GM20000 (cell line): Measurements from ENCODE around the gene TSPAN3.

Experiments
- DNase-seq: peaks from one replicate; pipeline ENCODE4 v3.0.0; 2012; ENCODE audit warnings: low spot score
- TF ChIP-seq, protein P1 (sequence below): IDR thresholded peaks from 2 replicates; pipeline ENCODE4 v1.5.1; 2012; ENCODE audit warnings: mild to moderate bottlenecking, control low read depth; ENCODE audit errors: extremely low read depth, missing control alignments

The TSPAN3 gene

DNA sequence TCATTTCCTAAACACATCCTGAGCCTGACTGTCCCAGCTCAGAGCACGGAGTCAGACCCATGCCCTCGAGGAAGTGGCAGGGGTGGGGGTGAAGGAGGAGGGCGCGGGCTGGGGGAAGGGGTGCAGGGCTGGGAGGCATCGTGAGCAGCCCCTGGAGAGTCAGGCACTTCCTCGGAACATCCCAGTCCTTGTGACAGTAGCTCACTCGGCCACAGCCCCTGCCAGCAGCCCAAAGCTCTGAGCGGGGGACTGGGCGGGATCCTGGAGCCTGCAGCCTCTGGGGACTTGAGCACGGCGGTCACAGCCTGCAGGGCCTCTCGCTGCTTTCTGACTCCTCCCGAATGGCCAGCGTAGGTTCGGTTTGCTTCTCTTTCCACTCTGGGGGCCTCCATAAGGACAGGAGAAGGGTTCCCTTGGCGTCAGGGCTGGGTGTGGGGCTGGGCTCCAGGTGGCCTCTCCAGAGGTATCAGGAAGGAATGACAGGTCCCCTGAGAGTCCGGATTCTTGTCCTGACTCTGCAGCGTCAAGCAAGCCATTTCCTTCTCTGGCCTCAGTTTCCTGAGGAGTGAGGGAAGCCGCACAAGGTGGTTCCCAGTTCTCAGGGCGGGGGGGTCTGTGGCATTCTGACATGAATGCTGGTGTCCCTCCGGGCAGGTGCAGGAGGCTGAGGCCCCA, 55.1 kb downstream of the TSPAN3 start:
- TF ChIP-seq, protein P1, sequence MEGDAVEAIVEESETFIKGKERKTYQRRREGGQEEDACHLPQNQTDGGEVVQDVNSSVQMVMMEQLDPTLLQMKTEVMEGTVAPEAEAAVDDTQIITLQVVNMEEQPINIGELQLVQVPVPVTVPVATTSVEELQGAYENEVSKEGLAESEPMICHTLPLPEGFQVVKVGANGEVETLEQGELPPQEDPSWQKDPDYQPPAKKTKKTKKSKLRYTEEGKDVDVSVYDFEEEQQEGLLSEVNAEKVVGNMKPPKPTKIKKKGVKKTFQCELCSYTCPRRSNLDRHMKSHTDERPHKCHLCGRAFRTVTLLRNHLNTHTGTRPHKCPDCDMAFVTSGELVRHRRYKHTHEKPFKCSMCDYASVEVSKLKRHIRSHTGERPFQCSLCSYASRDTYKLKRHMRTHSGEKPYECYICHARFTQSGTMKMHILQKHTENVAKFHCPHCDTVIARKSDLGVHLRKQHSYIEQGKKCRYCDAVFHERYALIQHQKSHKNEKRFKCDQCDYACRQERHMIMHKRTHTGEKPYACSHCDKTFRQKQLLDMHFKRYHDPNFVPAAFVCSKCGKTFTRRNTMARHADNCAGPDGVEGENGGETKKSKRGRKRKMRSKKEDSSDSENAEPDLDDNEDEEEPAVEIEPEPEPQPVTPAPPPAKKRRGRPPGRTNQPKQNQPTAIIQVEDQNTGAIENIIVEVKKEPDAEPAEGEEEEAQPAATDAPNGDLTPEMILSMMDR: no peak
- DNase-seq: no peak

DNA sequence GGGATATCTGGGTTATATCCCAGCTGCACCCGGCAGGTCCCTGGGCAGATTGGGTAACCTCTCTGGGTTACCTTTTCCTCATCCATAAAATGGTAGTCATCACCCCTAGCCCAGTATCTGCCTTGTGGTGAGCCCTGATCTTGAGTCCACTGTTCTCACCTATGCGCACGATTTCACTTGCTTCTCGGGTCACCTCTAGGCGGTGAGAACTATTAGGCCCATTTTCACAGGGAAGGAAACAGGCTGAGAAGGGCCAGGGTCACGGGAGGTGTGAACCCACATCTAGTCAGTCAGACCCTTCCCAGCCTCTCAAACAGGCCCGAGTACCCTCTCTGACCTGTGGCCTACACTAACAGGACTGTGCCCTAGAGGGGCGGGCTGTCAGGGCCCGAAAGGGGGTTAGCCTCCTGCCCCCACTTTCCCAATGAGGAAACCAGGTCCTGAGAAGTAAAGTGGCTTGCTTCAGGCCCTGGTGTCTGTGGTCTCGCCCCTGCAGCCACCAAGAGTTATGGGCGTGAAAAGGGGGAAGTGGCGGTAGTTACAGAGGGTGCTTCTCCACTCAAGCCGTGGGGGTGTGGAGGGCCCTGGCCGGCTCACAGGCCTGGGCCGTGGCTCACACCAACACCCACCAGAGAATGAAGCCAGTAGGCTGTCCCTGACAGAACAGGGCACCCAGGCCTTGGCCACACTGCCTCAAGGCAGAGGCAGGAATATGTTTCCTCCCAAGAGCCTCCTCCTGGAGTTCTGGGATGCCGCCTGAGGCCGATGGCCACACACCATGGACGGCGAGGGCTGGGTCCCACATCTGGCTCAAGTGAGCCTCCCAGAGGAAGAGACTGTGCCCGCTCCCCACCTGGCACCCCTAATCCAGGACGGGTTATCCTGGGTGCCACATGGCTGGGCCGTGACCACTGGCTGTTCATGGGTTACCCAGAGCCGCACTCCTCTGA, 56.5 kb downstream of the TSPAN3 start:
- TF ChIP-seq, protein P1: no peak
- peak; percentile 73 for DNase-seq

DNA sequence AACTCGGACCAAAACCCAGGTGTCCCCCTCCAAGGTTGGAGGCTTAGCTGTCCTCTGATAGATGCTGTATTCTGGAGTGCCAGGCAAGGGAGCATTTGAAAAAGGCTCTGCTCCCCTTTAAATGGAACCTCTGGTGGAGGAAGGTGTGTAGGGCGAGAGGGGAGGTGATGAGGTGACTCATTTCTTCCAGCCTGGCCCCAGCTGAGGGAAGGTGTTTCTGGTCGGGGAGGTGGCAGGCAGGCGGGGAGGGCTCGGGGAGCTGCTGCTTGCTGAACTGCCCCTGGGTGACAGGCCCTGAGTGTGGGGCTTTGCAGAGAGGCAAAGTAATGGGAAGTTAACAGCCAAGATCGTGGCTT, 57.2 kb downstream of the TSPAN3 start:
- TF ChIP-seq, protein P1: no peak
- DNase-seq: peak; percentile 78

DNA sequence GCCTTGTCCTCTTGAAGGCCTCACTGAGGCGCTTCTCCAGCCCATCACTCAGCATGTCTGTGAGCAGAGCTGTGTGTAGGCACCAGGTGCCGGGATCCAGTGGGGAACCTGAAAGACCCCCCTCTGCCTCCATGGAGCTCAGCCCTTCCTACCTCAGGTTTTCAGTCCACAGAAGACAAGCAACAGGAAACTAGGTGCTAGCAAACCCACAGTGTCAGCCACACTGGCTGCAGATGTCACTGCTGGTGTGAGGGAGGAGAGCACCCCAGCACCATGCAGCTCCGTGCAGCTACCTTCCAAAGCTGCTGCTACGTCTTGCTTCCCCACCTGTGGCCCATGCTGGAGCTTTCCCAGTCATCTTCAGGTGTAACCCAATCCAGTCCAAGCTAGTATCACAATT, 58.0 kb downstream of the TSPAN3 start:
- TF ChIP-seq, protein P1: no peak
- DNase-seq: peak; percentile 47

DNA sequence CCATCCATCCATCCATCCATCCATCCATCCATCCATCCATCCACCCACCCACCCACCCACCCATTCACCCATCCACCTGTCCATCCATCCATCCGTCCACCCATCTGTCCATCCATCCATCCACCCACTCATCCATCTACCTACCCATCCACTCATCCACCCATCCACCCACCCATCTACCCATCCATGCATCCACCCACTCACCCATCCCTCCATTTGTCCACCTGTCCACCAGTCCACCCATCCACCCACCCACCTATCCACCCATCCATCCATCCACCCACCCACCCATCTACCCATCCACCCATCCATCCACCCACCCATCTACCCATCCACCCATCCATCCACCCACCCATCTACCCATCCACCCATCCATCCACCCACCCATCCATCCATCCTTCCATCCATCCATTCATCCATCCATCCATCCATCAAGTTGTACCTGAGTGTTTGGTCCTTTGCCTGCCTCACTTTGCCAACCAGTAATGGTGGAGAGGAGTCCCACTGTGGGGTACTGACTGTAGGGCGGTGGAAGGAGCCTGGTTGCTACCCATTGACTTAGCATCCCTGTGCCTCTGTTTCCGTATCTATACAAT, 58.7 kb downstream of the TSPAN3 start:
- TF ChIP-seq, protein P1: no peak
- DNase-seq: no peak

DNA sequence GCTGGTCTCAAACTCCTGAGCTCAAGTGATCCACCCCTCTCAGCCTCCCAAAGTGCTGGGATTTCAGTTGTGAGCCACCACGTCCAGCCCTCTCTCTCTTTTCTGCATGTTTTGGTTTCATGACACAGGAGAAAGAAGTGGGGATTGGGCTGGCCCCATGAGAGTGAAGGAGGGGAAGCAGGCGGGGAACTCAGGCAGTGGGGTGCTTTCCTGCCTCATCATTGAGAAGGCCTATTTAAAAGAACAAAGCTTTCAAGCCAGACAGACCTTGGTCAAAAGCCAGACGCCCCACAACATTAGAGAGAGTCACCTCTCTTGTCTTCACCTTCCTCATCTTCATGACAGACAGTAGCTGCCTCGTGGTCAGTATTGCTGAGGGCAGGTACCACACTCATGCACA, 60.1 kb downstream of the TSPAN3 start:
- TF ChIP-seq, protein P1: no peak
- DNase-seq: no peak

DNA sequence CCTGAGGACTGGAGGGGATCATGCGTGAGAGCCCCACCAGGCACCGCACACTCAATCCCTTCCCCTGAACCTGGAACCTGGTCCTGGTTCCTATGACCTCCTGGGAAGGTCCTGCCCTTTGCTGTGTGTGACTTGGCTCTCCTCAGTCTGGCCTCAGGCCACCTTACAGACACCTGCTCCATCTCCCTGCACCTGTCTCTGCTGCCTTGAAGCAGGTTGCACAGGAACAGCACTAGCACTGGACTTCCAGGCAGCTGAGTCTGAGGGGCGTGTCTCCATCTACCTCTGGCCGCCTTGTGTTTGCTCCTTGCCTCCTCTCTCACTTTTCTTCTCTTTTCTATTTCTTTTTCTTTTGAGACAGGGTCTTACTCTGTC, 60.6 kb downstream of the TSPAN3 start:
- DNase-seq: no peak
- TF ChIP-seq, protein P1: no peak
